ENCODE data around the gene HOXB5.

DNA sequence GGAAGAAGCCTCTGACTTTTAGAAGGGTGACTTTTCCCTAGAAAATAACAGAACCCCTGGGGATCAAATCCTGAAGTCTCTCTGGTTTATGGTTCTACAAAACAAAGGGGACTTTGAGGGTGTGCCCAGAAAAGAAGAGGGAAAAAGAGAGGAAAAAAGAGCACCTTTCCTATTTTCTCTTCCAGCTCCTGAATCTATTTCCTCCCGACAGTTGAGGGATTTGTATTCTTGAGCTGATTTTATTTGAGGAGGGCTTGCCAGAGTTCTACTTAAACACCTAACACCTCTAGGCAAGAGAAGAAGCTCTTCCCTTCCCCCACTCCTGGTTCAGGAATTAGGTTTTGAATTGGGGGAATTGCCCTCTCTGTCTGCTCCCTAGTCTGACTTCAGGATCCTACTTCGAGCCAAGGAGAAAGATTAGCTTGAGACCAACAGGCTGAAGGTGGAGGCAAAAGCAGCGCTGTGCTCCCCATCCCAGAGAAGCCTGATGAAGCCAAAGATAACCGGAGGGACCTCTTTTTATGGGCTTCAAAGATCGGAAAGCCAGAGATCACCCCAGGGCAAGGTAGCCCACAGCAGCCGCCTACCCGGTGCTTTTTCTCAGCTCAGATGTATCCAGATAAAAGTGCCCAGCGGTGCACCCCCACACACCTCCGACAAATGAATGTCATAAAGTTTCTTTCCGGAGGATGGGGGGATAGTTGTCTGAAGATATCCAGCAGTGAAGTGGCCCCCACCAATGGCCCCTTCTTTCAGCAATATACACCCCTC lies 4.3 kb downstream of the HOXB5 start:
- TF ChIP-seq, protein P1, sequence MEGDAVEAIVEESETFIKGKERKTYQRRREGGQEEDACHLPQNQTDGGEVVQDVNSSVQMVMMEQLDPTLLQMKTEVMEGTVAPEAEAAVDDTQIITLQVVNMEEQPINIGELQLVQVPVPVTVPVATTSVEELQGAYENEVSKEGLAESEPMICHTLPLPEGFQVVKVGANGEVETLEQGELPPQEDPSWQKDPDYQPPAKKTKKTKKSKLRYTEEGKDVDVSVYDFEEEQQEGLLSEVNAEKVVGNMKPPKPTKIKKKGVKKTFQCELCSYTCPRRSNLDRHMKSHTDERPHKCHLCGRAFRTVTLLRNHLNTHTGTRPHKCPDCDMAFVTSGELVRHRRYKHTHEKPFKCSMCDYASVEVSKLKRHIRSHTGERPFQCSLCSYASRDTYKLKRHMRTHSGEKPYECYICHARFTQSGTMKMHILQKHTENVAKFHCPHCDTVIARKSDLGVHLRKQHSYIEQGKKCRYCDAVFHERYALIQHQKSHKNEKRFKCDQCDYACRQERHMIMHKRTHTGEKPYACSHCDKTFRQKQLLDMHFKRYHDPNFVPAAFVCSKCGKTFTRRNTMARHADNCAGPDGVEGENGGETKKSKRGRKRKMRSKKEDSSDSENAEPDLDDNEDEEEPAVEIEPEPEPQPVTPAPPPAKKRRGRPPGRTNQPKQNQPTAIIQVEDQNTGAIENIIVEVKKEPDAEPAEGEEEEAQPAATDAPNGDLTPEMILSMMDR (IDR thresholded peaks at IDR 0.05), result no peak
- no peak for TF ChIP-seq POLR2A (IDR thresholded peaks at IDR 0.05)
